HG02885 (cell line): Measurements from ENCODE around the gene PCDHB12.
"Not testable (repeated sequence)": the region's sequence is repeated elsewhere in the genome, so short reads cannot be mapped to it uniquely, and the experiment has no call there.

Experiments
- ATAC-seq: cut with Tn5 transposase; IDR thresholded peaks from one replicate; pipeline ENCODE4 v1.9.1; 2021; ENCODE audit warnings: mild to moderate bottlenecking; ENCODE audit not compliant: unreplicated experiment, poor library complexity

PCDHB12 gene

DNA sequence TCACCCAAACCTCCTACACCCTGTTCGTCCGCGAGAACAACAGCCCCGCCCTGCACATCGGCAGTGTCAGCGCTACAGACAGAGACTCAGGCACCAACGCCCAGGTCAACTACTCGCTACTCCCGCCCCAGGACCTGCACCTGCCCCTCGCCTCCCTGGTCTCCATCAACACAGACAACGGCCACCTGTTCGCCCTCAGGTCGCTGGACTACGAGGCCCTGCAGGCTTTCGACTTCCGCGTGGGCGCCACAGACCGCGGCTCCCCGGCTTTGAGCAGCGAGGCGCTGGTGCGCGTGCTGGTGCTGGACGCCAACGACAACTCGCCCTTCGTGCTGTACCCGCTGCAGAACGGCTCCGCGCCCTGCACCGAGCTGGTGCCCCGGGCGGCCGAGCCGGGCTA is 7.4 kb upstream of the PCDHB12 start:
- ATAC-seq: not testable (repeated sequence)

DNA sequence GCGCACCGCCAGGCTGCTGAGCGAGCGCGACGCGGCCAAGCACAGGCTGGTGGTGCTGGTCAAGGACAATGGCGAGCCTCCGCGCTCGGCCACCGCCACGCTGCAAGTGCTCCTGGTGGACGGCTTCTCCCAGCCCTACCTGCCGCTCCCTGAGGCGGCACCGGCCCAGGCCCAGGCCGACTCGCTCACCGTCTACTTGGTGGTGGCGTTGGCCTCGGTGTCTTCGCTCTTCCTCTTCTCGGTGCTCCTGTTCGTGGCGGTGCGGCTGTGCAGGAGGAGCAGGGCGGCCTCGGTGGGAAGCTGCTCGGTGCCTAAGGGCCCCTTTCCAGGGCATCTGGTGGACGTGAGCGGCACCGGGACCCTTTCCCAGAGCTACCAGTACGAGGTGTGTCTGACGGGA is 6.9 kb upstream of the PCDHB12 start:
- not testable (repeated sequence) for ATAC-seq

DNA sequence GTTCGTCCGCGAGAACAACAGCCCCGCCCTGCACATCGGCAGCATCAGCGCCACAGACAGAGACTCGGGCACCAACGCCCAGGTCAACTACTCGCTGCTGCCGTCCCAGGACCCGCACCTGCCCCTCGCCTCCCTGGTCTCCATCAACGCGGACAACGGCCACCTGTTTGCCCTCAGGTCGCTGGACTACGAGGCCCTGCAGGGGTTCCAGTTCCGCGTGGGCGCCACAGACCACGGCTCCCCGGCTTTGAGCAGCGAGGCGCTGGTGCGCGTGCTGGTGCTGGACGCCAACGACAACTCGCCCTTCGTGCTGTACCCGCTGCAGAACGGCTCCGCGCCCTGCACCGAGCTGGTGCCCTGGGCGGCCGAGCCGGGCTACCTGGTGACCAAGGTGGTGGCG is 1.8 kb downstream of the PCDHB12 start:
- not testable (repeated sequence) for ATAC-seq

DNA sequence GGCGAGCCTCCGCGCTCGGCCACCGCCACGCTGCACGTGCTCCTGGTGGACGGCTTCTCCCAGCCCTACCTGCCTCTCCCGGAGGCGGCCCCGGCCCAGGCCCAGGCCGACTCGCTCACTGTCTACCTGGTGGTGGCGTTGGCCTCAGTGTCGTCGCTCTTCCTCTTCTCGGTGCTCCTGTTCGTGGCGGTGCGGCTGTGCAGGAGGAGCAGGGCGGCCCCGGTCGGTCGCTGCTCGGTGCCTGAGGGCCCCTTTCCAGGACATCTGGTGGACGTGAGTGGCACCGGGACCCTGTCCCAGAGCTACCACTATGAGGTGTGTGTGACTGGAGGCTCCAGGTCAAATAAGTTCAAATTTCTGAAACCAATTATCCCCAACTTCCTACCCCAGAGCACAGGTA is 2.3 kb downstream of the PCDHB12 start:
- ATAC-seq: not testable (repeated sequence)

DNA sequence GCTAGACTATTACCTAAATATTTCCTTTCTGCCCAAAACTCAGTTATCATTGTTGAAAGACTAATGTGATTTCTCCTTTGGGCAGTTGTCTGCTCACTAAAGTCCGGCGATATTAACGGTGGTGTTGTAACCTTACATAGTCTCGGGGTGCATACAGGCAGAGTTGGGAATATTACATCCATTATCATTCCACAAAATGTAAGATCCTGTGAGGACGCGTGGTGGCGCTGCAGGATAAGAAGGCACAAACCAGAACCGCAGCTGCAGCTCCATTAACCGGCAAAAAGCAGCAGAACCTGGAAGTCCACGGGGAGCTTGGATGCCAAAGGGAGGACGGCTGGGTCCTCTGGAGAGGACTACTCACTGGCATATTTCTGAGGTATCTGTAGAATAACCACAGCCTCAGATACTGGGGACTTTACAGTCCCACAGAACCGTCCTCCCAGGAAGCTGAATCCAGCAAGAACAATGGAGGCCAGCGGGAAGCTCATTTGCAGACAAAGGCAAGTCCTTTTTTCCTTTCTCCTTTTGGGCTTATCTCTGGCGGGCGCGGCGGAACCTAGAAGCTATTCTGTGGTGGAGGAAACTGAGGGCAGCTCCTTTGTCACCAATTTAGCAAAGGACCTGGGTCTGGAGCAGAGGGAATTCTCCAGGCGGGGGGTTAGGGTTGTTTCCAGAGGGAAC is 5.3 kb downstream of the PCDHB12 start, which contains the start of gene PCDHB13:
Gene PCDHB13 (plus strand): TSS at position 264 of the 684 bp plus-strand sequence. CDS start 205 bp downstream, at position 469.
- not testable (repeated sequence) for ATAC-seq

DNA sequence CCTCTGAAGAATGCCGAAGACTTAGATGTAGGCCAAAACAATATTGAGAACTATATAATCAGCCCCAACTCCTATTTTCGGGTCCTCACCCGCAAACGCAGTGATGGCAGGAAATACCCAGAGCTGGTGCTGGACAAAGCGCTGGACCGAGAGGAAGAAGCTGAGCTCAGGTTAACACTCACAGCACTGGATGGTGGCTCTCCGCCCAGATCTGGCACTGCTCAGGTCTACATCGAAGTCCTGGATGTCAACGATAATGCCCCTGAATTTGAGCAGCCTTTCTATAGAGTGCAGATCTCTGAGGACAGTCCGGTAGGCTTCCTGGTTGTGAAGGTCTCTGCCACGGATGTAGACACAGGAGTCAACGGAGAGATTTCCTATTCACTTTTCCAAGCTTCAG is 6.1 kb downstream of the PCDHB12 start:
- ATAC-seq: not testable (repeated sequence)

DNA sequence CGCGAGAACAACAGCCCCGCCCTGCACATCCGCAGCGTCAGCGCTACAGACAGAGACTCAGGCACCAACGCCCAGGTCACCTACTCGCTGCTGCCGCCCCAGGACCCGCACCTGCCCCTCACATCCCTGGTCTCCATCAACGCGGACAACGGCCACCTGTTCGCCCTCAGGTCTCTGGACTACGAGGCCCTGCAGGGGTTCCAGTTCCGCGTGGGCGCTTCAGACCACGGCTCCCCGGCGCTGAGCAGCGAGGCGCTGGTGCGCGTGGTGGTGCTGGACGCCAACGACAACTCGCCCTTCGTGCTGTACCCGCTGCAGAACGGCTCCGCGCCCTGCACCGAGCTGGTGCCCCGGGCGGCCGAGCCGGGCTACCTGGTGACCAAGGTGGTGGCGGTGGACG is 7.0 kb downstream of the PCDHB12 start:
- ATAC-seq: not testable (repeated sequence)

DNA sequence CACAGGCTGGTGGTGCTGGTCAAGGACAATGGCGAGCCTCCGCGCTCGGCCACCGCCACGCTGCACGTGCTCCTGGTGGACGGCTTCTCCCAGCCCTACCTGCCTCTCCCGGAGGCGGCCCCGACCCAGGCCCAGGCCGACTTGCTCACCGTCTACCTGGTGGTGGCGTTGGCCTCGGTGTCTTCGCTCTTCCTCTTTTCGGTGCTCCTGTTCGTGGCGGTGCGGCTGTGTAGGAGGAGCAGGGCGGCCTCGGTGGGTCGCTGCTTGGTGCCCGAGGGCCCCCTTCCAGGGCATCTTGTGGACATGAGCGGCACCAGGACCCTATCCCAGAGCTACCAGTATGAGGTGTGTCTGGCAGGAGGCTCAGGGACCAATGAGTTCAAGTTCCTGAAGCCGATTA is 7.5 kb downstream of the PCDHB12 start:
- ATAC-seq: not testable (repeated sequence)

DNA sequence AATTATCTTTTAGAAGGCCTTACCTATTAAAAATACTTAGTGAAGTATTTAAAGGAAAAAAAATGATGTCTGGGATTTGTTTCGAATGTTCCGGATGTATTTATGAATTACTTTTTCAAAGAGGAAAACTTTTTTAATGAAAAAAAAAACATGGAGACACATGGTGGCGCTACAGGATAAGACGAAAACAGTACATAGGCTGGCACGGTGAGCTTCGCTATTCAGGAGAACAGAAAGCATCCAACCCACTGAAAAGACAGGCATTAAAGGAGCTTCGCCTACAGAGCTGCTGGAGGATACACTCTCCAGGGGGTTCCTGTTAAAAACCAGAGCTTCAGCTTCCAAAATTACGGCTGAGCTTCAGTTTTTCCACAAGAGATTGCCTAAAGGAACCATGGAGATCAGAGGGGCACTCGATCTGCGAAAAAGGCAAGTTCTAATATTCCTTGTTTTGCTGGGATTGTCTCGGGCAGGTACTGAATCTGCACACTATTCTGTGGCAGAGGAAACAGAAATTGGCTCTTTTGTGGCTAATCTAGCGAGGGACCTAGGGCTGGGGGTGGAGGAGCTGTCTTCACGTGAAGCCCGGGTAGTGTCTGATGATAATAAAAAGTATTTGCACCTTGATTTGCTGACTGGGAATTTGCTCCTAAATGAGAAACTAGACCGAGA is 14.7 kb downstream of the PCDHB12 start, which contains the start of gene PCDHB14:
Gene PCDHB14 (plus strand): TSS at position 232 of the 672 bp plus-strand sequence. CDS start 163 bp downstream, at position 395.
- no peak for ATAC-seq

DNA sequence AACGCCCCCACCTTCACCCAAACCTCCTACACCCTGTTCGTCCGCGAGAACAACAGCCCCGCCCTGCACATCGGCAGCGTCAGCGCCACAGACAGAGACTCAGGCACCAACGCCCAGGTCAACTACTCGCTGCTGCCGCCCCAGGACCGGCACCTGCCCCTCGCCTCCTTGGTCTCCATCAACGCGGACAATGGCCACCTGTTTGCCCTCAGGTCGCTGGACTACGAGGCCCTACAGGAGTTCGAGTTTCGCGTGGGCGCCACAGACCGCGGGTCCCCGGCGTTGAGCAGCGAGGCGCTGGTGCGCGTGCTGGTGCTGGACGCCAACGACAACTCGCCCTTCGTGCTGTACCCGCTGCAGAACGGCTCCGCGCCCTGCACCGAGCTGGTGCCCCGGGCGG is 16.3 kb downstream of the PCDHB12 start:
- ATAC-seq: not testable (repeated sequence)

DNA sequence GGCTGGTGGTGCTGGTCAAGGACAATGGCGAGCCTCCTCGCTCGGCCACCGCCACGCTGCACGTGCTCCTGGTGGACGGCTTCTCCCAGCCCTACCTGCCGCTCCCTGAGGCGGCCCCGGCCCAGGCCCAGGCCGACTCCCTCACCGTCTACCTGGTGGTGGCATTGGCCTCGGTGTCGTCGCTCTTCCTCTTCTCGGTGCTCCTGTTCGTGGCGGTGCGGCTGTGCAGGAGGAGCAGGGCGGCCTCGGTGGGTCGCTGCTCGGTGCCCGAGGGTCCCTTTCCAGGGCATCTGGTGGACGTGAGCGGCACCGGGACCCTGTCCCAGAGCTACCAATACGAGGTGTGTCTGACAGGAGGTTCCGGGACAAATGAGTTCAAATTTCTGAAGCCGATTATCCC is 16.9 kb downstream of the PCDHB12 start:
- ATAC-seq: not testable (repeated sequence)

DNA sequence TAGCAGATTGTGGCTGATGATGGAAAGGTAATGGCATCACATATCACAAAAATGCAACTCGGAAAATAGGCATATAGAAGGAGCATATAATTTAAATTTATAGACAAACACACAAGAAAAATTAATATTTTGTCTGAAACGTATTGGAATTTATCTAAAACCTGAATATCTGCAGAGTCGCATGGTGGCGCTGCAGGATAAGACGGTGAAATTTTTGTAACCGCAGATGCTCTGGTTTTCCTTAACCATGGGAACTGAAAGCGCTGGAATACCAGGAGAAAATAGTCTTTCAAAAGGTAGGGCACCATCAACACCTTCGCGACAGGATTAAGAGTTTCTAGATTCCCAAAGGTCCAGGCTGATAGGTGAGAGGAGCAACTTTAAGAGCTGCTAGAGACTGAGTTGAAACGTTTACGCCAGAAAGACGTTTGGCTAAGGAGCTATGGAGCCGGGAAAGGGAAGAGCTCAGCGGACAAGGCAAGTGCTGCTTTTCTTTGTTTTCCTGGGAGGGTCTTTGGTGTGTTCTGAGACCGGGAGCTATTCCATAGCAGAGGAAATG is 25.7 kb downstream of the PCDHB12 start:
- ATAC-seq: no peak

DNA sequence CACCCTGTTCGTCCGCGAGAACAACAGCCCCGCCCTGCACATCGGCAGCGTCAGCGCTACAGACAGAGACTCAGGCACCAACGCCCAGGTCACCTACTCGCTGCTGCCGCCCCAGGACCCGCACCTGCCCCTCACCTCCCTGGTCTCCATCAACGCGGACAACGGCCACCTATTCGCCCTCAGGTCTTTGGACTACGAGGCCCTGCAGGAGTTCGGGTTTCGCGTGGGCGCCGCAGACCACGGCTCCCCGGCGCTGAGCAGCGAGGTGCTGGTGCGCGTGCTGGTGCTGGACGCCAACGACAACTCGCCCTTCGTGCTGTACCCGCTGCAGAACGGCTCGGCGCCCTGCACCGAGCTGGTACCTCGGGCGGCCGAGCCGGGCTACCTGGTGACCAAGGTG is 27.4 kb downstream of the PCDHB12 start:
- ATAC-seq: not testable (repeated sequence)

DNA sequence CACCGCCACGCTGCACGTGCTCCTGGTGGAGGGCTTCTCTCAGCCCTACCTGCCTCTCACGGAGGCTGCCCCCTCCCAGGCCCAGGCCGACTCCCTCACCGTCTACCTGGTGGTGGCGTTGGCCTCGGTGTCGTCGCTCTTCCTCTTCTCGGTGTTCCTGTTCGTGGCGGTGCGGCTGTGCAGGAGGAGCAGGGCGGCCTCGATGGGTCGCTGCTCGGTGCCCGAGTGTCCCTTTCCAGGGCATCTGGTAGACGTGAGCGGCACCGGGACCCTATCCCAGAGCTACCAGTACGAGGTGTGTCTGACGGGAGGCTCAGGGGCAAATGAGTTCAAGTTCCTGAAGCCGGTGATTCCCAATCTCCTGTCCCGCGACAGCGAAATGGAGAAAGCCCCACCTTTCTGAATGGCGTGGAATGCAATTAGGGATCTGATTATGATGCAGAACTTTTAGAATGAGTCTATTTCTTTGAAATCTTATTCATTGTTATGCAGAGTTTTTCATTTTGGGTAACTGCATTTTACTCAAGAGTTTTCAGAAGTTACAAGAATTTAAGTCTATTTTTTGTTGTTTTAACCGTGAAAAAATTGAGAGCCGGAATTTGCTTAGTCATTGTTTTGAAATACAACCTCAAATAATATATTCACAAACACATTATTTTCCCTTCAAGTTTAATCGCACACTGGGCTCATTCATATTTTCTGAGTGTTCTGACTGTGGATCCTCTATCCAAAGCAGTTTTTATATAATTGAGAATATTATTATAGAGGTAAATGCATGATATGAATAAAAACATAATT is 28.2 kb downstream of the PCDHB12 start:
- ATAC-seq: no peak

DNA sequence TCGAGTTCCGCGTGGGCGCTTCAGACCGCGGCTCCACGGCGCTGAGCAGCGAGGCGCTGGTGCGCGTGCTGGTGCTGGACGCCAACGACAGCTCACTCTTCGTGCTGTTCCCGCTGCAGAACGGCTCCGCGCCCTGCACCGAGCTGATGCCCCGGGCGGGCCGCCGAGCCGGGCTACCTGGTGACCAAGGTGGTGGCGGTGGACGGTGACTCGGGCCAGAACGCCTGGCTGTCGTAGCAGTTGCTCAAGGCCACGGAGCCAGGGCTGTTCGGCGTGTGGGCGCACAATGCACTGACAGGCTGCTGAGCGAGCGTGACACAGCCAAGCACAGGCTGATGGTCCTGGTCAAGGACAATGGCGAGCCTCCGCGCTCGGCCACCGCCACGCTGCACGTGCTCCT is 33.0 kb downstream of the PCDHB12 start:
- ATAC-seq: no peak

DNA sequence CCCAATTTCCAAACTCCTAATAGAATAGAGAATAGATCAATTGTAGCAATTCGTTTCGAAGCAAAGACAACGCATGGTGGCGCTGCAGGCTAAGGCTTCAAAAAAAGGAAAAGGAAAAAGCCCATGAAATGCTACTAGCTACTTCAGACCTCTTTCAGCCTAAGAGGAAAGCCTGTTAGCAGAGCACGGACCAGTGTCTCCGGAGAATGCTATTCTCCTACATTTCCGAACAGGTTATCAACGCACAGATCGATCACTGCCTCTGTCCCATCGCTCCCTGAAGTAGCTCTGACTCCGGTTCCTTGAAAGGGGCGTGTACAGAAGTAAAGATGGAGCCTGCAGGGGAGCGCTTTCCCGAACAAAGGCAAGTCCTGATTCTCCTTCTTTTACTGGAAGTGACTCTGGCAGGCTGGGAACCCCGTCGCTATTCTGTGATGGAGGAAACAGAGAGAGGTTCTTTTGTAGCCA is 36.8 kb downstream of the PCDHB12 start, which contains the start of gene PCDHB15:
Gene PCDHB15 (plus strand): TSS at position 146 of the 468 bp plus-strand sequence. CDS start 184 bp downstream, at position 330.
- no peak for ATAC-seq

DNA sequence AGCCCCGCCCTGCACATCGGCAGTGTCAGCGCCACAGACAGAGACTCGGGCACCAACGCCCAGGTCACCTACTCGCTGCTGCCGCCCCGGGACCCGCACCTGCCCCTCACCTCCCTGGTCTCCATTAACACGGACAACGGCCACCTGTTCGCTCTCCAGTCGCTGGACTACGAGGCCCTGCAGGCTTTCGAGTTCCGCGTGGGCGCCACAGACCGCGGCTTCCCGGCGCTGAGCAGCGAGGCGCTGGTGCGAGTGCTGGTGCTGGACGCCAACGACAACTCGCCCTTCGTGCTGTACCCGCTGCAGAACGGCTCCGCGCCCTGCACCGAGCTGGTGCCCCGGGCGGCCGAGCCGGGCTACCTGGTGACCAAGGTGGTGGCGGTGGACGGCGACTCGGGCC is 38.5 kb downstream of the PCDHB12 start:
- ATAC-seq: not testable (repeated sequence)

DNA sequence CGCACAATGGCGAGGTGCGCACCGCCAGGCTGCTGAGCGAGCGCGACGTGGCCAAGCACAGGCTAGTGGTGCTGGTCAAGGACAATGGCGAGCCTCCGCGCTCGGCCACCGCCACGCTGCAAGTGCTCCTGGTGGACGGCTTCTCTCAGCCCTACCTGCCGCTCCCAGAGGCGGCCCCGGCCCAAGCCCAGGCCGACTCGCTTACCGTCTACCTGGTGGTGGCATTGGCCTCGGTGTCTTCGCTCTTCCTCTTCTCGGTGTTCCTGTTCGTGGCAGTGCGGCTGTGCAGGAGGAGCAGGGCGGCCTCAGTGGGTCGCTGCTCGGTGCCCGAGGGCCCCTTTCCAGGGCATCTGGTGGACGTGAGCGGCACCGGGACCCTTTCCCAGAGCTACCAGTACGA is 38.9 kb downstream of the PCDHB12 start:
- ATAC-seq: not testable (repeated sequence)

DNA sequence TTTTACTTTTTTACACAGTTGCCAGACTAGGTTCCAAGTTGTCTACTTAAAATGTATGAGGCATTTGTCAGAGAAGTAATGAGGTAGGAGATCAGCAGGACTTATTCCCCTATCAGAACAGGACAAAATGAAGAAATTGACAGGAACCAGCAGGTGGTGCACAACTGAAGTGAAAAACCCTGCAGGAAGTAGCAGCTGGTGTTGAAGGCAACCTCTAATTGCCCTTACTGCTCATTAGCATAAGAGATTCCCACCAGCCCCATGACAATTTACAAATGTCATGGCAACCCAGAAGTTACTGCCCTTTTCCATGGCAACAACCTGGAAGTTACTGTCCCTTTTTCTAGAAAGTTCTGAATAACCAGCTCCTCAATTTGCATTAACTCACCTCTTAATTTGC is 42.1 kb downstream of the PCDHB12 start:
- no peak for ATAC-seq

DNA sequence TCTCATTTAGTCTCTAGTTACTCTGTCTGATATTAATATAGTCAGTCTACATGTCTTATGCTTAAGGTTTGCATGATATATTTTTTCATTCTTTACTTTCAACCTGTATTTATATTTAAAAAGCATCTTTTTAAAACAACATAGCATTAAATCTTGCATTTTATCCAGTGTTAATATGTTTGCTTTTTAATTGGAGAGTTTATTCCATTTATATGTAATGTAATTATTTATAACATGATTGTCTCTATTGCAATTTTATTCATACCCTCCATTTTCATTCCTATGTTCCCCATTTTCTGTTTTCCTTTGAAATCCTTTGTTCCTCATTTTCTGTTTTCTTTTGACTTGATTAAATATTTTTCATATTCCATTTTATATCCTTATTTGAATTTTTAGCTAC is 49.9 kb downstream of the PCDHB12 start:
- ATAC-seq: no peak
